ENCODE measurements around the gene SSBP1.

- TF ChIP-seq CTCF (IDR thresholded peaks at IDR 0.05) (no peak), POLR2A (IDR thresholded peaks at IDR 0.05) (no peak)
Measured at GRCh38 chr7:141717450-141717849, 20.7 kb upstream of the SSBP1 start.
